H1 (cell line): ENCODE results near the gene WDR54. TPM values are rescaled to one million over a fixed set of nuclear protein-coding genes. Genes with fewer than 3 reads are reported as not detected.

ENCODE experiments used
- CEBPB ChIP-seq: IDR thresholded peaks from 2 replicates; pipeline ENCODE4 v1.6.1; 2012; ENCODE audit warnings: low read depth, low read length
- EP300 ChIP-seq, 2 experiments: IDR thresholded peaks; 1 replicate in 1 of 2; 2 replicates in 1 of 2; pipeline ENCODE4 v1.6.1; 2011 to 2012; ENCODE audit warnings: low read depth in 2 of 2, low read length in 2 of 2, mild to moderate bottlenecking in 2 of 2, borderline replicate concordance in 1 of 2, inconsistent platforms in 1 of 2, moderate library complexity in 1 of 2
- SIN3A ChIP-seq, 2 experiments: IDR thresholded peaks in 1 of 2; conservative IDR thresholded peaks in 1 of 2; 2 replicates each; pipeline ENCODE4 v1.6.1; 2011 to 2012; ENCODE audit warnings: low read length in 2 of 2, improper control_type of control experiment in 1 of 2, low read depth in 1 of 2, mild to moderate bottlenecking in 1 of 2
- SRF ChIP-seq: IDR thresholded peaks from 2 replicates; pipeline ENCODE4 v1.6.1; 2011; ENCODE audit warnings: mild to moderate bottlenecking, low read depth, low read length, moderate library complexity
- polyA plus RNA-seq, 7 experiments: library from polyadenylated mRNA; depleted of rRNA in 3 of 7; stranded (reverse) in 5 of 7; unstranded in 2 of 7; fragments of >200 nt in 5 of 7; fragments of 200-250 nt in 2 of 7; gene quantifications; 1 replicate in 5 of 7; 2 replicates in 1 of 7; 4 replicates in 1 of 7; pipeline versions ENCODE4 v1.2.1 to v1.2.3, GENCODE V29; 2011 to 2013; ENCODE audit warnings: missing spikeins in 2 of 7, mixed read lengths in 2 of 7
- total RNA-seq: library from RNA; stranded (reverse); fragmentation: NEBNext Ultra II Directional; extraction: Animal tissue kit (Norgen Biotek cat#: 25700); gene quantifications from 2 replicates; pipeline ENCODE4 v1.2.1, GENCODE V29; 2021
- TF ChIP-seq, protein P1 (sequence below): fragments of 300-600 bp; sonication (generic); IDR thresholded peaks from 2 replicates; pipeline ENCODE4 v1.7.1; 2012; ENCODE audit warnings: low read length, moderate library complexity, mild to moderate bottlenecking, inconsistent platforms; ENCODE audit not compliant: insufficient replicate concordance
- TF ChIP-seq, protein P2 (sequence below), 3 experiments: IDR thresholded peaks; 1 replicate in 2 of 3; 2 replicates in 1 of 3; pipeline versions ENCODE4 v1.5.1 to v1.6.1; 2011; ENCODE audit warnings: low read length in 3 of 3, mild to moderate bottlenecking in 3 of 3, inconsistent platforms in 2 of 3, low read depth in 1 of 3, moderate library complexity in 1 of 3; ENCODE audit not compliant: insufficient read depth in 1 of 3; ENCODE audit errors: control extremely low read depth in 1 of 3

WDR54 gene
- total and polyA plus RNA-seq, 2 of the 8 experiments (the other 6 are each of a cell fraction or from before 2014, with no cell fraction given) = 41.6 to 125 TPM

DNA sequence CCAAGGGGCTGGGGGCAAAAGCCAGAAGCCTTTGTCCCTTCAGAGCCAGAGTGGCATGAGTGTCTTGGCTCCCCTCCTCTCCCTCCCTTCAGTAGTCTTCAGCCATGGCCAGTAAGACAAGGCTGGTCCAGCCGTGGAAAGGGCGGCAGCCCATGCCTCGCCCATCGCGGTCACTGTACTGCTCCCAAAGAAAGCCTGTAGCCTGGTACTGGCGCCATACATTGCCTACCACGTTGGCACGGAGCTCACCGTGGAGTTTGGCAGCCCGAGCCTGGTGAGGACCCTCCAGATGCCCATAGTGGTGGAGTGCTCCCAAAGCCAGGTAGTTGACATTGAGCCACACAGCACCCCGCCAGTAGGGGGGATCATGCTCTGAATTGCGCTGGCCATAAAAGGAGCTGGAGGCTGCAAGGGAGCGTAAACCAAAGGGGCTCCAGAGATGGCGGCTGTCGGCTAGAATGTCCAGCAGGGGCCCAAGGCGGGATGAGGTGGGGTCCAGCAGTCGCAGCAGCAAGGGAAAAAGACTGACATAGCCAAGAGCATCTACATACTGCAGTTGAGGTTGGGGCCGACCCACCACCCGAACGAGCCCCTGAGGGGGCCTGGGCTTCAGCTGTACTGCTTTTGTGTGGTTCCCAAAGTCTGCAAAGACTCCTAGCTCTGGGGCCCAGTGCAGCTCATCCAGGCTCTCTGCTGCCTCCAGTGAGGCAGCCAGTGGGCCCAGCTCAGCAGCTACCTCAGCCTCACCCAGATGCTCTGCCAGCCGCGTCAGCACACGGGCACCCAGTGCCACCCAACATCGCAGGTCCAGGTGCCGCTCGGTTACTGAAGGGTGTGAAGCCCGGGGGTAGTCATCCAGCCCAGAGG is 39.9 kb downstream of the WDR54 start (continued):
- TF ChIP-seq, protein P1, sequence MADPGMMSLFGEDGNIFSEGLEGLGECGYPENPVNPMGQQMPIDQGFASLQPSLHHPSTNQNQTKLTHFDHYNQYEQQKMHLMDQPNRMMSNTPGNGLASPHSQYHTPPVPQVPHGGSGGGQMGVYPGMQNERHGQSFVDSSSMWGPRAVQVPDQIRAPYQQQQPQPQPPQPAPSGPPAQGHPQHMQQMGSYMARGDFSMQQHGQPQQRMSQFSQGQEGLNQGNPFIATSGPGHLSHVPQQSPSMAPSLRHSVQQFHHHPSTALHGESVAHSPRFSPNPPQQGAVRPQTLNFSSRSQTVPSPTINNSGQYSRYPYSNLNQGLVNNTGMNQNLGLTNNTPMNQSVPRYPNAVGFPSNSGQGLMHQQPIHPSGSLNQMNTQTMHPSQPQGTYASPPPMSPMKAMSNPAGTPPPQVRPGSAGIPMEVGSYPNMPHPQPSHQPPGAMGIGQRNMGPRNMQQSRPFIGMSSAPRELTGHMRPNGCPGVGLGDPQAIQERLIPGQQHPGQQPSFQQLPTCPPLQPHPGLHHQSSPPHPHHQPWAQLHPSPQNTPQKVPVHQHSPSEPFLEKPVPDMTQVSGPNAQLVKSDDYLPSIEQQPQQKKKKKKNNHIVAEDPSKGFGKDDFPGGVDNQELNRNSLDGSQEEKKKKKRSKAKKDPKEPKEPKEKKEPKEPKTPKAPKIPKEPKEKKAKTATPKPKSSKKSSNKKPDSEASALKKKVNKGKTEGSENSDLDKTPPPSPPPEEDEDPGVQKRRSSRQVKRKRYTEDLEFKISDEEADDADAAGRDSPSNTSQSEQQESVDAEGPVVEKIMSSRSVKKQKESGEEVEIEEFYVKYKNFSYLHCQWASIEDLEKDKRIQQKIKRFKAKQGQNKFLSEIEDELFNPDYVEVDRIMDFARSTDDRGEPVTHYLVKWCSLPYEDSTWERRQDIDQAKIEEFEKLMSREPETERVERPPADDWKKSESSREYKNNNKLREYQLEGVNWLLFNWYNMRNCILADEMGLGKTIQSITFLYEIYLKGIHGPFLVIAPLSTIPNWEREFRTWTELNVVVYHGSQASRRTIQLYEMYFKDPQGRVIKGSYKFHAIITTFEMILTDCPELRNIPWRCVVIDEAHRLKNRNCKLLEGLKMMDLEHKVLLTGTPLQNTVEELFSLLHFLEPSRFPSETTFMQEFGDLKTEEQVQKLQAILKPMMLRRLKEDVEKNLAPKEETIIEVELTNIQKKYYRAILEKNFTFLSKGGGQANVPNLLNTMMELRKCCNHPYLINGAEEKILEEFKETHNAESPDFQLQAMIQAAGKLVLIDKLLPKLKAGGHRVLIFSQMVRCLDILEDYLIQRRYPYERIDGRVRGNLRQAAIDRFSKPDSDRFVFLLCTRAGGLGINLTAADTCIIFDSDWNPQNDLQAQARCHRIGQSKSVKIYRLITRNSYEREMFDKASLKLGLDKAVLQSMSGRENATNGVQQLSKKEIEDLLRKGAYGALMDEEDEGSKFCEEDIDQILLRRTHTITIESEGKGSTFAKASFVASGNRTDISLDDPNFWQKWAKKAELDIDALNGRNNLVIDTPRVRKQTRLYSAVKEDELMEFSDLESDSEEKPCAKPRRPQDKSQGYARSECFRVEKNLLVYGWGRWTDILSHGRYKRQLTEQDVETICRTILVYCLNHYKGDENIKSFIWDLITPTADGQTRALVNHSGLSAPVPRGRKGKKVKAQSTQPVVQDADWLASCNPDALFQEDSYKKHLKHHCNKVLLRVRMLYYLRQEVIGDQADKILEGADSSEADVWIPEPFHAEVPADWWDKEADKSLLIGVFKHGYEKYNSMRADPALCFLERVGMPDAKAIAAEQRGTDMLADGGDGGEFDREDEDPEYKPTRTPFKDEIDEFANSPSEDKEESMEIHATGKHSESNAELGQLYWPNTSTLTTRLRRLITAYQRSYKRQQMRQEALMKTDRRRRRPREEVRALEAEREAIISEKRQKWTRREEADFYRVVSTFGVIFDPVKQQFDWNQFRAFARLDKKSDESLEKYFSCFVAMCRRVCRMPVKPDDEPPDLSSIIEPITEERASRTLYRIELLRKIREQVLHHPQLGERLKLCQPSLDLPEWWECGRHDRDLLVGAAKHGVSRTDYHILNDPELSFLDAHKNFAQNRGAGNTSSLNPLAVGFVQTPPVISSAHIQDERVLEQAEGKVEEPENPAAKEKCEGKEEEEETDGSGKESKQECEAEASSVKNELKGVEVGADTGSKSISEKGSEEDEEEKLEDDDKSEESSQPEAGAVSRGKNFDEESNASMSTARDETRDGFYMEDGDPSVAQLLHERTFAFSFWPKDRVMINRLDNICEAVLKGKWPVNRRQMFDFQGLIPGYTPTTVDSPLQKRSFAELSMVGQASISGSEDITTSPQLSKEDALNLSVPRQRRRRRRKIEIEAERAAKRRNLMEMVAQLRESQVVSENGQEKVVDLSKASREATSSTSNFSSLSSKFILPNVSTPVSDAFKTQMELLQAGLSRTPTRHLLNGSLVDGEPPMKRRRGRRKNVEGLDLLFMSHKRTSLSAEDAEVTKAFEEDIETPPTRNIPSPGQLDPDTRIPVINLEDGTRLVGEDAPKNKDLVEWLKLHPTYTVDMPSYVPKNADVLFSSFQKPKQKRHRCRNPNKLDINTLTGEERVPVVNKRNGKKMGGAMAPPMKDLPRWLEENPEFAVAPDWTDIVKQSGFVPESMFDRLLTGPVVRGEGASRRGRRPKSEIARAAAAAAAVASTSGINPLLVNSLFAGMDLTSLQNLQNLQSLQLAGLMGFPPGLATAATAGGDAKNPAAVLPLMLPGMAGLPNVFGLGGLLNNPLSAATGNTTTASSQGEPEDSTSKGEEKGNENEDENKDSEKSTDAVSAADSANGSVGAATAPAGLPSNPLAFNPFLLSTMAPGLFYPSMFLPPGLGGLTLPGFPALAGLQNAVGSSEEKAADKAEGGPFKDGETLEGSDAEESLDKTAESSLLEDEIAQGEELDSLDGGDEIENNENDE = no peak
- TF ChIP-seq SRF (peak; percentile 82), EP300 (IDR thresholded peaks at IDR 0.05; ENCODE audit: borderline replicate concordance in 1 of 2, low read depth in 2 of 2, low read length in 2 of 2) (no peak), CEBPB (no peak), SIN3A (conservative IDR thresholded peaks at IDR 0.05 in 1 of 2, IDR thresholded peaks at IDR 0.05 in 1 of 2; ENCODE audit: low read depth in 1 of 2, low read length in 2 of 2) (0 out of 4 replicates have a peak, but pooled peaks of 1 of the 2 experiments have one; percentile 29)
- TF ChIP-seq, protein P2, sequence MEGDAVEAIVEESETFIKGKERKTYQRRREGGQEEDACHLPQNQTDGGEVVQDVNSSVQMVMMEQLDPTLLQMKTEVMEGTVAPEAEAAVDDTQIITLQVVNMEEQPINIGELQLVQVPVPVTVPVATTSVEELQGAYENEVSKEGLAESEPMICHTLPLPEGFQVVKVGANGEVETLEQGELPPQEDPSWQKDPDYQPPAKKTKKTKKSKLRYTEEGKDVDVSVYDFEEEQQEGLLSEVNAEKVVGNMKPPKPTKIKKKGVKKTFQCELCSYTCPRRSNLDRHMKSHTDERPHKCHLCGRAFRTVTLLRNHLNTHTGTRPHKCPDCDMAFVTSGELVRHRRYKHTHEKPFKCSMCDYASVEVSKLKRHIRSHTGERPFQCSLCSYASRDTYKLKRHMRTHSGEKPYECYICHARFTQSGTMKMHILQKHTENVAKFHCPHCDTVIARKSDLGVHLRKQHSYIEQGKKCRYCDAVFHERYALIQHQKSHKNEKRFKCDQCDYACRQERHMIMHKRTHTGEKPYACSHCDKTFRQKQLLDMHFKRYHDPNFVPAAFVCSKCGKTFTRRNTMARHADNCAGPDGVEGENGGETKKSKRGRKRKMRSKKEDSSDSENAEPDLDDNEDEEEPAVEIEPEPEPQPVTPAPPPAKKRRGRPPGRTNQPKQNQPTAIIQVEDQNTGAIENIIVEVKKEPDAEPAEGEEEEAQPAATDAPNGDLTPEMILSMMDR (IDR thresholded peaks at IDR 0.05; ENCODE audit: control extremely low read depth in 1 of 3, insufficient read depth in 1 of 3, low read depth in 1 of 3, low read length in 3 of 3) = peak; percentile 39 to 73 (median 50)
